PC-9 (cell line): ENCODE results near the gene AKT1S1. TPM values are rescaled to one million over a fixed set of nuclear protein-coding genes. Genes with fewer than 3 reads are reported as not detected.

ENCODE experiments used
- BruUV-seq: library from RNA; stranded (reverse); fragments of 400-500 nt; replicated peaks from 2 replicates; lab custom pipeline; 2021; lab: Mats Ljungman, UMichigan
- CTCF ChIA-PET: fragments of 300-600 bp; sonication (Branson Sonifier 250); formaldehyde crosslinking; loops from one replicate; lab custom pipeline; 2022; ENCODE audit warnings: antibody characterized with exemption; lab: Charles Lee
- POLR2A ChIA-PET: fragments of 300-600 bp; sonication (Branson Sonifier 250); formaldehyde crosslinking; loops from one replicate; lab custom pipeline; 2022; ENCODE audit warnings: antibody characterized with exemption; ENCODE audit not compliant: unreplicated experiment; lab: Charles Lee
- DNase-seq, 2 experiments: peaks; one replicate each; pipeline versions ENCODE4 v3.0.0 to v3.0.0-alpha.2; 2015 to 2022; ENCODE audit warnings: mixed read lengths in 1 of 2
- H2AFZ ChIP-seq: fragments of 200-600 bp; sonication (generic); 2 replicates; pipeline ENCODE4 v1.8.1; 2017; ENCODE audit warnings: antibody characterized with exemption
- H3F3A ChIP-seq: fragments of 200-600 bp; sonication (generic); 2 replicates; pipeline ENCODE4 v1.8.1; 2017; ENCODE audit warnings: antibody characterized with exemption, mild to moderate bottlenecking, low read depth; ENCODE audit not compliant: insufficient read depth
- H3K27ac ChIP-seq: fragments of 200-600 bp; sonication (generic); 2 replicates; pipeline ENCODE4 v1.6.1; 2016; ENCODE audit warnings: mixed run types
- H3K27me3 ChIP-seq: fragments of 200-600 bp; sonication (generic); 2 replicates; pipeline ENCODE4 v1.6.1; 2016; ENCODE audit warnings: low read depth, mixed run types; ENCODE audit not compliant: insufficient read depth
- H3K36me3 ChIP-seq: fragments of 200-600 bp; sonication (generic); 2 replicates; pipeline ENCODE4 v1.6.1; 2016; ENCODE audit warnings: low read depth, mixed run types
- H3K4me1 ChIP-seq: fragments of 200-600 bp; sonication (generic); replicated peaks from 2 replicates; pipeline ENCODE4 v1.6.1; 2016; ENCODE audit warnings: mixed run types; ENCODE audit not compliant: insufficient read depth
- H3K4me2 ChIP-seq: fragments of 200-600 bp; sonication (generic); 2 replicates; pipeline ENCODE4 v1.6.1; 2017; ENCODE audit warnings: mixed run types
- H3K4me3 ChIP-seq: fragments of 200-600 bp; sonication (generic); 2 replicates; pipeline ENCODE4 v1.6.1; 2016; ENCODE audit warnings: mixed run types
- H3K79me2 ChIP-seq: fragments of 200-600 bp; sonication (generic); 2 replicates; pipeline ENCODE4 v1.6.1; 2017; ENCODE audit warnings: low read depth, mixed run types
- H3K9me2 ChIP-seq: fragments of 200-600 bp; sonication (generic); 2 replicates; pipeline ENCODE4 v1.8.1; 2017; ENCODE audit warnings: mild to moderate bottlenecking; ENCODE audit not compliant: insufficient read depth
- H3K9me3 ChIP-seq: fragments of 200-600 bp; sonication (generic); 2 replicates; pipeline ENCODE4 v1.8.1; 2016; ENCODE audit warnings: low read depth; ENCODE audit not compliant: insufficient read depth
- H4K20me1 ChIP-seq: fragments of 200-600 bp; sonication (generic); 2 replicates; pipeline ENCODE4 v1.8.1; 2017; ENCODE audit not compliant: insufficient read depth
- CTCF ChIP-seq: fragments of 200-600 bp; sonication (generic); conservative IDR thresholded peaks from 2 replicates; pipeline ENCODE4 v1.6.1; 2017; ENCODE audit warnings: mixed run types, antibody characterized with exemption, mild to moderate bottlenecking, moderate library complexity
- EZH2 ChIP-seq: fragments of 200-600 bp; sonication (generic); IDR thresholded peaks from 2 replicates; pipeline ENCODE4 v1.8.0; 2017; ENCODE audit warnings: antibody characterized with exemption, low read depth
- intact Hi-C: fragments of 100-400 bp; cut with micrococcal nuclease; formaldehyde crosslinking; loops from one replicate; pipeline ENCODE4 v1.10.0; 2022; ENCODE audit not compliant: unreplicated experiment
- total RNA-seq: library from RNA; stranded (reverse); gene quantifications from 2 replicates; pipeline ENCODE4 v1.2.3, GENCODE V29; 2021

AKT1S1 gene
- total RNA-seq, 1 experiment from 2014 or later, result 143 TPM

- intact Hi-C loops, result no loop called here
- Histone ChIP-seq H3K36me3 (no peaks in the 10 kb centered on the region), H3K4me3 (no peak overlapping the region), H3K4me1 (peaks cover 14% of the 10 kb centered on the region), H3K9me2 (no peaks in the 10 kb centered on the region), H3F3A (no peaks in the 10 kb centered on the region), H3K27me3 (no peaks in the 10 kb centered on the region), H3K9me3 (no peaks in the 10 kb centered on the region), H2AFZ (no peak overlapping the region), H4K20me1 (no peaks in the 10 kb centered on the region), H3K27ac (no peak overlapping the region), H3K79me2 (no peaks in the 10 kb centered on the region), H3K4me2 (no peak overlapping the region)
- CTCF ChIA-PET, result no interaction called here
- BruUV-seq, result no TSS peak
- POLR2A ChIA-PET, result no interaction called here
- DNase-seq, result no peak
- TF ChIP-seq CTCF, result no peak
- TF ChIP-seq EZH2, result no peak
Observed at GRCh38 chr19:49895566-49896297, 18.6 kb upstream of the AKT1S1 start.

GRCh38 chr19:49894879-49895565 lies 17.9 kb upstream of the AKT1S1 start:
- H3K9me3 ChIP-seq, result no peaks in the 10 kb centered on the region
- no peaks in the 10 kb centered on the region for H3K79me2 ChIP-seq
- ChIA-PET POLR2A (no interaction called here), CTCF (interaction anchor here (0.6 kb wide), 1 partner anchor 229 kb away, joined by 4 read pairs; no protein-coding TSS in a partner anchor)
- peaks cover 14% of the 10 kb centered on the region for H3K4me1 ChIP-seq
- no peak overlapping the region for H3K4me2 ChIP-seq
- intact Hi-C loops, result no loop called here
- no peak overlapping the region for H3K27ac ChIP-seq
- no peaks in the 10 kb centered on the region for H3K27me3 ChIP-seq
- no peak for DNase-seq
- no peak for TF ChIP-seq EZH2
- no peak for TF ChIP-seq CTCF
- no peak overlapping the region for H2AFZ ChIP-seq
- no peaks in the 10 kb centered on the region for H4K20me1 ChIP-seq
- H3F3A ChIP-seq, result no peaks in the 10 kb centered on the region
- H3K4me3 ChIP-seq, result no peak overlapping the region
- H3K9me2 ChIP-seq, result no peaks in the 10 kb centered on the region
- no TSS peak for BruUV-seq
- H3K36me3 ChIP-seq, result no peaks in the 10 kb centered on the region

GRCh38 chr19:49894011-49894664 lies 17.0 kb upstream of the AKT1S1 start:
- Histone ChIP-seq H3K79me2 (no peaks in the 10 kb centered on the region), H3K9me3 (no peaks in the 10 kb centered on the region), H2AFZ (no peak overlapping the region), H3F3A (peaks cover 2% of the 10 kb centered on the region; the same call in 1 of the 2 replicates), H4K20me1 (no peaks in the 10 kb centered on the region), H3K27ac (no peak overlapping the region), H3K4me2 (no peak overlapping the region), H3K27me3 (no peaks in the 10 kb centered on the region), H3K4me3 (no peak overlapping the region), H3K36me3 (no peaks in the 10 kb centered on the region), H3K9me2 (no peaks in the 10 kb centered on the region), H3K4me1 (peaks cover 14% of the 10 kb centered on the region)
- ChIA-PET POLR2A (no interaction called here), CTCF (interaction anchor here (0.7 kb wide), 1 partner anchor 29 kb away, joined by 11 read pairs; no protein-coding TSS in a partner anchor)
- DNase-seq, result no peak
- no TSS peak for BruUV-seq
- TF ChIP-seq EZH2 (no peak), CTCF (no peak)
- intact Hi-C loops, result no loop called here
